ENCODE measurements around the gene FAM9C. TPM values are rescaled to one million over a fixed set of nuclear protein-coding genes. Genes with fewer than 3 reads are reported as not detected.
A peak's percentile ranks its signal among the peaks of the same experiment; 100 is the strongest.

Gene FAM9C
- total RNA-seq (ENCODE audit: low replicate concordance) = not detected in 2 replicates

- no peak for TF ChIP-seq CTCF (IDR thresholded peaks at IDR 0.05; ENCODE audit: insufficient read depth, low read length)
- DNase-seq (ENCODE audit: low read depth) = no peak
- no peak within 1 kb of the TSS for H3K4me3 ChIP-seq (ENCODE audit: low read depth, low read length)
Observed at GRCh38 chrX:13044441-13044840, at the start of gene FAM9C. TSS of gene FAM9C (minus strand) at chrX:13044620. CDS start at chrX:13043789, 831 bp downstream.

- no peak for DNase-seq (ENCODE audit: low read depth)
- no peak overlapping the region for H3K4me3 ChIP-seq (ENCODE audit: low read depth, low read length)
- TF ChIP-seq CTCF (IDR thresholded peaks at IDR 0.05; ENCODE audit: insufficient read depth, low read length) = no peak
Observed at GRCh38 chrX:13093529-13094140, 49.2 kb upstream of the FAM9C start.

GRCh38 chrX:13092455-13092941, 48.1 kb upstream of the FAM9C start:
- DNase-seq (ENCODE audit: low read depth) = no peak
- TF ChIP-seq CTCF (IDR thresholded peaks at IDR 0.05; ENCODE audit: insufficient read depth, low read length) = no peak
- H3K4me3 ChIP-seq (ENCODE audit: low read depth, low read length) = no peak overlapping the region

- no peak for DNase-seq (ENCODE audit: low read depth)
- no peak overlapping the region for H3K4me3 ChIP-seq (ENCODE audit: low read depth, low read length)
- TF ChIP-seq CTCF (IDR thresholded peaks at IDR 0.05; ENCODE audit: insufficient read depth, low read length) = no peak
Observed at GRCh38 chrX:13091111-13091765, 46.8 kb upstream of the FAM9C start.

GRCh38 chrX:13090339-13091110, 46.1 kb upstream of the FAM9C start:
- no peak for TF ChIP-seq CTCF (IDR thresholded peaks at IDR 0.05; ENCODE audit: insufficient read depth, low read length)
- H3K4me3 ChIP-seq (ENCODE audit: low read depth, low read length) = no peak overlapping the region
- DNase-seq (ENCODE audit: low read depth) = peak; percentile 68

GRCh38 chrX:13090027-13090338, 45.6 kb upstream of the FAM9C start:
- no peak overlapping the region for H3K4me3 ChIP-seq (ENCODE audit: low read depth, low read length)
- TF ChIP-seq CTCF (IDR thresholded peaks at IDR 0.05; ENCODE audit: insufficient read depth, low read length) = no peak
- DNase-seq (ENCODE audit: low read depth) = no peak
